Panc1 (cell line): ENCODE results near the gene MRPL57.

ENCODE experiments used
- CTCF ChIP-seq: fragments of 450-650 bp; IDR thresholded peaks from 2 replicates; pipeline ENCODE4 v1.5.1; 2017; ENCODE audit warnings: mild to moderate bottlenecking
- POLR2AphosphoS5 ChIP-seq: IDR thresholded peaks from 2 replicates; pipeline ENCODE4 v1.6.1; 2012; ENCODE audit warnings: mild to moderate bottlenecking, low read depth, low read length, moderate library complexity
- REST ChIP-seq, 2 experiments: IDR thresholded peaks; 2 replicates each; pipeline ENCODE4 v1.6.1; 2011 to 2012; ENCODE audit warnings: low read depth in 2 of 2, control low read depth in 1 of 2, low read length in 1 of 2, mild to moderate bottlenecking in 1 of 2, moderate library complexity in 1 of 2; ENCODE audit not compliant: insufficient read depth in 1 of 2

GRCh38 chr13:21139374-21139773, 37.1 kb upstream of the MRPL57 start:
- no peak for TF ChIP-seq CTCF
- no peak for TF ChIP-seq POLR2AphosphoS5
- no peak for TF ChIP-seq REST (IDR thresholded peaks at IDR 0.05; ENCODE audit: insufficient read depth in 1 of 2, low read depth in 2 of 2, low read length in 1 of 2)
